ENCODE measurements around the gene CFDP1.

Gene CFDP1

DNA sequence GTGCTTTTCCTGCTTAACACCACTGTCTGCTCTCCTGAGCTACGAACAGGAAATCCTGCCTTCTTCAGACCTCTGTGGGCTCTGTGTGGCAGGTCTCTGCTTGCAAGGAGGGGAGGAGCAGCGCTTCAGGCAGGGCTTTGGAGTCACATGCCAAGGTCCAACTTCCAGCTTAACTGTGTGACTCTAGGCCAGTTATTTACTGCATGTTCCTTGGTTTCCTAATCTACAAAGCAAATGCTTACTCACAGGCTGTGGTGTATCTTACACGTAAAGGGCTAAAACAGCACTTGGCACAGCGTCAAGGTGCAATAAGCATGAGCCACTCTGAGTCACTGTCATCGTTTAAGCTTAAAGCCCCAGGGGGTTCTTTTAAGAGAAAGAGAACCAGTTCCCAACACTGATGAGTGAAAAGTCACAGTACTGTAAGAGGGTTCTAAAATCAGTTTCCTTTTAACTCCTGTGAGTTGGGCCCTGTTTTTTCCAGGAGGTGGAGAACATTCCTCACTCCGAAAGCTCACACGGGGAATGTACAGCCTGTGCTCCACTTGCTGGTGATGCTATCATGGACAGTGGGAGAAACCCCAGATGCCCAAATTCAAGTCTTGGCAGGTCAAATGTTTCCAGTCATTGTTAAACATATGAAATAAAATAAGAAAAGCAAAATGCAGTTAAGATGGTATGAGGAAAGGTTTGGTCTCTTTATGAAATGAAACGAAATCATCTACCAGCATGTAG lies 127.8 kb downstream of the CFDP1 start:
- Histone ChIP-seq H3K9ac (ENCODE audit: low read depth, low read length) (no peak overlapping the region), H3K4me1 (ENCODE audit: insufficient read depth, low read length) (peaks cover 20% of the 10 kb centered on the region), H3K36me3 (ENCODE audit: insufficient read depth, low read length) (no peaks in the 10 kb centered on the region; the same call in none of the 2 replicates), H3K9me3 (ENCODE audit: control insufficient read depth, insufficient read depth, low read length) (no peaks in the 10 kb centered on the region)

DNA sequence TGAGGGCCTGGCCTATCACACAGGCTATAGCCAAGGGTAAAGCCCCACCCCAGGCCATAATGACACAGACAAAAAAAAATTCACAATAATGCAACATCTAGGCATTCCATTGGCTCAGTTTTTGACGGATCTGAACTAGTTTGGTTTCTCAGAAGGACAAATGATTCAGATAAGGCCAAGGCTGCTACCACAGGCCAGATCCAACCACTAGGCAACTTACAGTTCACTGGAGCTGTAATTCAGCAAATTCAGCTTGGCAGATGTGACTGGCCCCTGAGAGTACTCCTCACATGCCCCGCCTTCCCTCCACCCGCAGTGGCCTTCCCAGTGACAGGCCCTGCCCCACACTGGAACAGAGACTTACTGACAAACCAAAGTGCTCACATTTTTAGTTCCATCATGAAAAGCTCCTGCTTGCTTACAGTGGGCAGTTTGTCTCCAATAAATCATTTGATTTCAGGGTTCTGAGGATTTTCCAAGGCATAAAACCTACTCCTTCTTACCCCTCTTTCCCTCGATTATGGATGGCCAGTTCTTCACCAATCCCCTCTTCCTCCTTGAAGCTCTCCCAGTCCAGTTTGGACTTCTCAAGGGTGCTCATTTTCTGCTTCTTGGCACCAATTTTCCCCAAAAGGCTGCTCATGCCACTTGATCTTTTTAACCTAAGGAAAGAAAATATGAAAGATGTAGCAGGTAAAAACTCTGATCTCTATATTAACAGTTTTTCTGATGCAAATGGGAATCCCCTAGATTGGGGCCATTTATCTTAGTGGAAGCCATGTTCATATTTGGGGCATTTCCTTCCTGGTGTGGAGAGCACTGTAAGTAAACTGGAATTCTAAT lies 128.6 kb downstream of the CFDP1 start:
- H3K36me3 ChIP-seq (ENCODE audit: insufficient read depth, low read length) = no peaks in the 10 kb centered on the region; the same call in none of the 2 replicates
- H3K9me3 ChIP-seq (ENCODE audit: control insufficient read depth, insufficient read depth, low read length) = no peaks in the 10 kb centered on the region
- H3K9ac ChIP-seq (ENCODE audit: low read depth, low read length) = no peak overlapping the region
- H3K4me1 ChIP-seq (ENCODE audit: insufficient read depth, low read length) = peaks cover 20% of the 10 kb centered on the region

DNA sequence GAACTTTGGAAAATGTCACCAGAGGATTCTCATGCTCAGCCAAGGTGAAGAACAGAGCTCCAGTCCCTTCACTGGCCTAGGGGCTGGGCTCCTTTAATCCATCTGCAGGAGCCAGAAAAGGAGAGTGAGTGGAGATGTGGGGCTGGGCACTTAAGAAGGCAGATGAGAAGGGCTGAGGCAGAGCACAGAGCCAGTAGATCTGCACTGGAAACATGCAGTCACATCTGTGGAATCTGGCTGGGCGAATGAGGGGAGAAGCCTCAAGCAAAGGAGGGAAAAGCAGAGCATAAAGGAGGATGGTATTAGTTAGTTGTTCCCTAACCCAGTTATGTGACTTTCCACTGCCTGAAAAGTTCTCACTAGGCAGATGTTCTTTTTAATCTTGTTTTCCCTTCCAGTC lies 131.5 kb downstream of the CFDP1 start:
- Histone ChIP-seq H3K36me3 (ENCODE audit: insufficient read depth, low read length) (no peaks in the 10 kb centered on the region; the same call in none of the 2 replicates), H3K9ac (ENCODE audit: low read depth, low read length) (no peak overlapping the region), H3K4me1 (ENCODE audit: insufficient read depth, low read length) (peaks cover 18% of the 10 kb centered on the region), H3K9me3 (ENCODE audit: control insufficient read depth, insufficient read depth, low read length) (no peaks in the 10 kb centered on the region)

DNA sequence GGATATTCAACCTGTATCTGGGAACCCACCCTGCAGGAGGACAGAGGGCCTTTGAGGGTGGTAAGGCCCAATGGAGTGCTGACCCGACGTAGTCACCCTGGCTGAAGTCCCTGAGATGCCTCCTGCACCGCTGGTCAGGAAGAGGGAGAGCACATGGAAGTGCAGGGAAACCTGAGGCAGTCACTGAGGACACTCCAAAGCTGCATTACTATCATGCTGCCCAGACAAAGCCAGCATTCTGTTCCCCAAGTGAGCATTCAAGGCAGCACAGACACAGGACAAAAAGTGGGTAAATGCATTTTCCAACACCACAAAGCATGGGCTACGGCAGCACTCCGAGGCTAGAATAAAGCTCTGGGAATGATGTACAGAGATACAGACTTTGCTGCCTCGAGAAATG lies 135.0 kb downstream of the CFDP1 start:
- no peak overlapping the region for H3K9ac ChIP-seq (ENCODE audit: low read depth, low read length)

DNA sequence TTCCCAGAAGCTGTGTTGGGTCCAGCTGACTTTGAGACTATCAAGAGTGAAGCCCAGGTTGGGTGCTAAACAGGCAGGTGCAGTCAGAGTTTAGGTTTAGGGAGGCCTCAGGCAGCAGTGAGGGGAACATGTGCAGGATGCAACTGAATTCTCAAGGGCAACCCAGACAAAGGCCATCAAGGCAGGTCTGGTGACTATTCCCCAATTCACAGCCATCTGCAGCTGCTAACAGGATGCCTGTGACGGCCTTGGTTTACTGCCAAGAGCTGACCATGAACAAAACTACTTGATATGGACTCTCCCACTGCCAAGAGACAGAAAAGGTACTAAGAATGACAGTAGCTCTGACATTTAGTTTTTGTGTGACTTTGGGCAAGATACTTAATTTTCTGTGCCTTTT lies 136.7 kb downstream of the CFDP1 start:
- Histone ChIP-seq H3K4me1 (ENCODE audit: insufficient read depth, low read length) (no peaks in the 10 kb centered on the region), H3K9me3 (ENCODE audit: control insufficient read depth, insufficient read depth, low read length) (no peaks in the 10 kb centered on the region), H3K36me3 (ENCODE audit: insufficient read depth, low read length) (peaks cover 17% of the 10 kb centered on the region), H3K9ac (ENCODE audit: low read depth, low read length) (no peak overlapping the region)

More for the DNA sequence above, 135.0 kb downstream of the CFDP1 start:
- peaks cover 9% of the 10 kb centered on the region for H3K36me3 ChIP-seq (ENCODE audit: insufficient read depth, low read length)
- H3K9me3 ChIP-seq (ENCODE audit: control insufficient read depth, insufficient read depth, low read length) = no peaks in the 10 kb centered on the region
- H3K4me1 ChIP-seq (ENCODE audit: insufficient read depth, low read length) = no peaks in the 10 kb centered on the region

DNA sequence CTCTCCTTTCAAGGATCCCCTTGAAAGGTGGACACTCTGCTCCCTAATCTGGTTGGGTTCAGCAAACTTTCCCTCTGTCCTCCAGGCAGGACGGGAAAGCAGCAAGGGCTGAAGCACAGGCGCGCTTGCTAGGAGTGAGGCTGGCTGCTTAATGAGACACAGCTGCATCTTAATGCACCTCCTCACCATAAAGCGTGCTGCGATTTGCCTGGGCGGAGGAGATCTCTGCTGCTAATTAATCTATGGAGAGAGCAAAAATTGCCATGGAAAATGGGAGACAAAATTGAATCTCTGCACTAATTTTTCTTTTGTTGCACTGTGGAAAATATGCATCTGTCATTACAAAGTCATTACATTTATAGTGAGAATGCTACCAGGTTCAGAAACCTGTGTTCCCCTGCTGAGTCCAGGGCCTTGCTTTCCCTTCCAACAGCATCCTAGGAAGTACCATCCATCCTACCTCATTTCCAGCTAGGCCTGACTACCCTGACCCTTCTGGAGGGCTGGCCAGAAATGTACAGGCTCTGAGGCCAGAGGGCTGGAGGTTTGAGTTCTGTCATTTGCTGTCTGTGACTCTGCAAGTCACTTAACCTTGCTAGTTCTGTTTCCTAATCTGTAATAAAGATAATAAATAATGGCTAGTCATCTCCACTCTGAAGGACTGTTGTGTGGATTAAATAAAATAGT lies 138.4 kb downstream of the CFDP1 start:
- H3K4me1 ChIP-seq (ENCODE audit: insufficient read depth, low read length) = no peaks in the 10 kb centered on the region
- no peaks in the 10 kb centered on the region for H3K9me3 ChIP-seq (ENCODE audit: control insufficient read depth, insufficient read depth, low read length)
- H3K36me3 ChIP-seq (ENCODE audit: insufficient read depth, low read length) = peaks cover 17% of the 10 kb centered on the region
- no peak overlapping the region for H3K9ac ChIP-seq (ENCODE audit: low read depth, low read length)

DNA sequence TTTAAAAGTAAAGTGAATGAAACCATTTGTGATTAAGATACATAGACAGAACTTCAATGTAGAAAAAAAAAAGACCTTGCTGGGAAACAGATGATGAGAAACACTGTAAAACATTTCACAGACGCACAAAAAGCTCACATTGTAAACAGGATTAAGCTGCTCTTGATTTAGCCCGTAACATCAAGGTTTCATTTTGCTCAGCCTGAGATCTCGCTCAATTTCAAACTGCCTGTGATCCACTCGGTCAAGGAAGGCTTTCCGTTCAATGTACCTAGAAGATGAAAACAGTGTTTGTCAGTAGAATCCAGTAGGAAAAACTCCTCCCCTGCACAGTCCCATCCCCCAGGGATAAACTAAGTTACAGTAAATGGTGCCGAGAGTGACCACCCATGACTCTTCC lies 139.5 kb downstream of the CFDP1 start:
- no peaks in the 10 kb centered on the region for H3K4me1 ChIP-seq (ENCODE audit: insufficient read depth, low read length)
- no peak overlapping the region for H3K9ac ChIP-seq (ENCODE audit: low read depth, low read length)
- H3K36me3 ChIP-seq (ENCODE audit: insufficient read depth, low read length) = peaks cover 22% of the 10 kb centered on the region
- H3K9me3 ChIP-seq (ENCODE audit: control insufficient read depth, insufficient read depth, low read length) = no peaks in the 10 kb centered on the region

DNA sequence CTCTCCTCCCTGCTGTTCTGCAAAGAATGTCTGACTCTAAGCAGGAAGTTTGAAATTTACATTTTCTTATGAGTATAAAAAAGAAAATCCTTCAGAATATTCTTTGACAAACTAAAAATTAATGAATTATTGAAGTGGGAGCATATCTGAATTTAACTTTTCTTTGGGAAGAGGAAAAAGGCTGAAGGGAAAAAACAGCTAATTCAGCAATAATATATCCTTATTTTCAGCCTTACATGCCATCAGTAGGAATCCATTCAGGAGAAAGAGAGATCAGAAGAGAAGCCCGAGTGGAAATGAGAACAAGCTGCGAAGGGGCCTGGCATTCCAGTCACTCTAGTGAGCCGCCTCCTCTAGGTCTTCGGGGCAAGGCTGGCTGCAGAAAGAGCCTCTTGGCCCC lies 140.1 kb downstream of the CFDP1 start:
- peaks cover 22% of the 10 kb centered on the region for H3K36me3 ChIP-seq (ENCODE audit: insufficient read depth, low read length)
- H3K9me3 ChIP-seq (ENCODE audit: control insufficient read depth, insufficient read depth, low read length) = no peaks in the 10 kb centered on the region
- no peaks in the 10 kb centered on the region for H3K4me1 ChIP-seq (ENCODE audit: insufficient read depth, low read length)
- H3K9ac ChIP-seq (ENCODE audit: low read depth, low read length) = no peak overlapping the region

DNA sequence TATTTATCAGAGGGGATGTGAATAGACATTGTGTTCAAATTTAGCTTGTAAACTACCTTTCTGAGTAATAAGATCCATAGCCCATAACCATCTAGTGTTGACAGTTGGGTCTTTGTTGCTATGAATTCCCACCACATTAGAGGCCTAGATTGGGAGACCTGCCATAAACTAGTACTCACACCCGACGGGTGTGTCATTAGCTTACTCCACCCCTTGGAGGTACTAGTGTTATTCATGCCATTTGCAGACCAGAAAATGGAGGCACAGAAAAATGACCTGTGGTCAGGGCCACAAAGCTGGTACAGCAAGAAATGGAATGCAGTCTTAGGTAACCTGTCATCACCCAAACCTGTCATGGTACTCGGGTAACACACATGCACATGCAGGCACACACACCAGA lies 140.6 kb downstream of the CFDP1 start:
- Histone ChIP-seq H3K9ac (ENCODE audit: low read depth, low read length) (no peak overlapping the region), H3K4me1 (ENCODE audit: insufficient read depth, low read length) (no peaks in the 10 kb centered on the region), H3K9me3 (ENCODE audit: control insufficient read depth, insufficient read depth, low read length) (no peaks in the 10 kb centered on the region), H3K36me3 (ENCODE audit: insufficient read depth, low read length) (peaks cover 22% of the 10 kb centered on the region)

DNA sequence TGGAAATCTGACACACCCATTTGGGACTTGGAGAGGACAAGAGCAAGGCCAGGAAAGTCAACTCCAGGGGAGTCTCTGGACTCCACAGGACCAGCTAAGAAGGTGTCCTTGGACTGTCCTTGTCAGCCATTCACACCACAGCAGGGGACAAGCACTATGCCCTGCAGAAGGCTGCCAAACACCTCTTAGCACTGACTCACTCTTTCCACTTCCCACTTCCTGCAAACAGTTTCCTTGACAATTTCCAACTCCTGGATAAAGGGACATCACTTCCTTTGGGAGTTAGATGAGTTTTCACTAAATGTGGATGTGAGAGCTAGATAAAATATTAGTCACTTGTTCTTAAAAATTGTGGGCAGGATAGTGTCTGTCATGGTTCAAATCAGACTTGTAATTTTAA lies 144.1 kb downstream of the CFDP1 start:
- Histone ChIP-seq H3K9me3 (ENCODE audit: control insufficient read depth, insufficient read depth, low read length) (no peaks in the 10 kb centered on the region; the same call in 1 of the 2 replicates), H3K36me3 (ENCODE audit: insufficient read depth, low read length) (peaks cover 16% of the 10 kb centered on the region), H3K9ac (ENCODE audit: low read depth, low read length) (no peak overlapping the region), H3K4me1 (ENCODE audit: insufficient read depth, low read length) (no peaks in the 10 kb centered on the region)

DNA sequence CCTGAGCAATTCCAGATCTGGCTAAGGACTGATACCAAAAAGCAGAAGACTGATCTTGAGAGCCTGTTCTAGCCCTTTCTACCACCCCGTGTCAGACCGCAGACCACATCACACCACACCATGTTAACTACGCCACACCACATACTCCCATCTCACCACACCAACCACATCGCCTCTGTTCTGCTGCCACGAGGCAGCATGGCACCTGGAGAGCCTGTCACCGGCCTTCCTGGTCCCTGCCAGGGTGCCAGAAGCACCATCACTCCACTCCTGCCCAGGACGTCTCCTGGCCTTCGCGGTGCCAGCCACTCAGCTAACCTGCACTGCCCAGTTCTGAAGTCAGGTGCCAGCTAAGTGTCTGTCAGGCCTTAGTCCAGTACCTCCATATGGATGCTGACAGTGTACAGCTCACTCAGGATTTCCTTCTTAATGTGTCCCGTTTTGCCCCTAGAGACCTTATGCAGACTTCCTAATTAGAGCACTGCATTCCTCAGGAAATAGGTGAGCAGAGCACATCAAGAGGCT lies 144.6 kb downstream of the CFDP1 start:
- H3K4me1 ChIP-seq (ENCODE audit: insufficient read depth, low read length) = no peaks in the 10 kb centered on the region
- H3K9ac ChIP-seq (ENCODE audit: low read depth, low read length) = no peak overlapping the region

DNA sequence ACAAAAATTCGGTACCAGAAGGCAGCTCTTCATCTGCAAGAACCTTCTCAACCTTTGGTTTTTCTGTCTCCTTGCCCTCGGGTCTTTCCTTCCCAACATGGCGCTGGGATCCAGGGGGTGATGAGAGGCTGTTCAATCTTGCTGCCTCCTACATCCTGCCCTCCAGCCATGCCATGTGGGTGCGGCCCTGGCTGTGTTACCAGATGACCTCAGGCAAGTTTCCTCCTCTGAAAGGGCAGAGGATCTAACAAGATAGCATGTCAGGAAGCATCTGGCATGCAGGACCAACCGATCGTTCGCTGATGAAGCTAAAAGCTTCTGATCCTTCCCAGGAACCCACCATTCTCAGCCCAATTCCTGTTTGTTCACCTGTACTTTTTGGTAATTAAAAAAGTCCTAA lies 145.1 kb downstream of the CFDP1 start:
- Histone ChIP-seq H3K9me3 (ENCODE audit: control insufficient read depth, insufficient read depth, low read length) (no peaks in the 10 kb centered on the region; the same call in 1 of the 2 replicates), H3K9ac (ENCODE audit: low read depth, low read length) (no peak overlapping the region), H3K4me1 (ENCODE audit: insufficient read depth, low read length) (no peaks in the 10 kb centered on the region), H3K36me3 (ENCODE audit: insufficient read depth, low read length) (peaks cover 16% of the 10 kb centered on the region)

More for the DNA sequence above, 144.6 kb downstream of the CFDP1 start:
- Histone ChIP-seq H3K9me3 (ENCODE audit: control insufficient read depth, insufficient read depth, low read length) (no peaks in the 10 kb centered on the region; the same call in 1 of the 2 replicates), H3K36me3 (ENCODE audit: insufficient read depth, low read length) (peaks cover 16% of the 10 kb centered on the region)

DNA sequence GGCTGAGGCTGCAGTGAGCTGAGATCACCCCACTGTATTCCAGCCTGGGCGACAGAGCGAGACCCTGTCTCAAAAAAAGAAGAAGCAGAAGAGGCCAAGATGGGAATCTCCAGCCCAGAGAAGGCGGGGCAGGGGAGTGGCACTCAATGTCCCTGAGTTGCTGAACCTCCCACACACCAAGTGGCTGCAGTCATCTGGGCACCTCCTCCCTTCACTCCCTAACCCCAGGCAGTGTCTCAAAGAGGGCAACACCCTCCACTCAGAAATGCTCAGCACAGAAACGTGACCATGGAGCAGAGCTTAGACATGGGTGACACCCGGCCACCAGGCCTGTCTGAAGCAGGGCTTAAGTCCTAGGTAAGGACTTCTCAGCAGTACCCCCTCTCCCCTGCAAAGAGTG lies 145.6 kb downstream of the CFDP1 start:
- Histone ChIP-seq H3K36me3 (ENCODE audit: insufficient read depth, low read length) (peaks cover 11% of the 10 kb centered on the region), H3K9me3 (ENCODE audit: control insufficient read depth, insufficient read depth, low read length) (no peaks in the 10 kb centered on the region; the same call in 1 of the 2 replicates), H3K4me1 (ENCODE audit: insufficient read depth, low read length) (no peaks in the 10 kb centered on the region), H3K9ac (ENCODE audit: low read depth, low read length) (no peak overlapping the region)

DNA sequence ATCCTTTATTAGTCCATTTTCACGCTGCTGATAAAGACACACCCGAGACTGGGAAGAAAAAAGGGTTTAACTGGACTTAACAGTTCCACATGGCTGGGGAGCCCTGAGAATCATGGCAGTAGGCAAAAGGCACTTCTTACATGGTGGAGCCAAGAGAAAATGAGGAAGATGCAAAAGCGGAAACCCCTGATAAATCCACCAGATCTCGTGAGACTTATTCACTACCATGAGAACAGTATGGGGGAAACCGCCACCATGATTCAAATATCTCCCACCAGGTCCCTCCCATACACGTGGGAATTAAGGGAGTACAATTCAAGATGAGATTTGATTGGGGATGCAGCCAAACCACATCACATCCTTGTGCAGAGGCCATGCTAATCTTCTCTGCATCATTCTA lies 146.9 kb downstream of the CFDP1 start:
- Histone ChIP-seq H3K4me1 (ENCODE audit: insufficient read depth, low read length) (no peaks in the 10 kb centered on the region), H3K36me3 (ENCODE audit: insufficient read depth, low read length) (peaks cover 7% of the 10 kb centered on the region), H3K9ac (ENCODE audit: low read depth, low read length) (no peak overlapping the region), H3K9me3 (ENCODE audit: control insufficient read depth, insufficient read depth, low read length) (no peaks in the 10 kb centered on the region; the same call in 1 of the 2 replicates)

Measured in ES-I3 (cell line).